HepG2 (cell line): ENCODE results near the gene SNX15. TPM values are rescaled to one million over a fixed set of nuclear protein-coding genes. Genes with fewer than 3 reads are reported as not detected.

Experiments
- ATAC-seq: fragments of 200-7000 bp; cut with Tn5 transposase; 3 replicates; pipeline ENCODE4 v1.9.1; 2020; ENCODE audit warnings: mild to moderate bottlenecking, moderate library complexity
- BruUV-seq: library from RNA; stranded (reverse); fragments of 400-500 nt; replicated peaks from 2 replicates; lab custom pipeline; 2021; lab: Mats Ljungman, UMichigan
- CTCF ChIA-PET: fragments of 300-600 bp; formaldehyde crosslinking; extraction: SDS; loops from one replicate; lab custom pipeline; 2021; ENCODE audit warnings: low total read pairs, inconsistent platforms, low intra/inter-chr PET ratio; lab: Yijun Ruan, JAX
- POLR2A ChIA-PET: fragments of 350-600 bp; sonication (Branson Sonifier 250); formaldehyde crosslinking; loops from one replicate; lab custom pipeline; 2020; ENCODE audit warnings: antibody characterized with exemption, inconsistent platforms; lab: Yijun Ruan, JAX
- DNase-seq: peaks from one replicate; pipeline ENCODE4 v3.0.0-alpha.2; 2015; ENCODE audit warnings: low spot score
- FAIRE-seq: peaks from 3 replicates; lab custom pipeline; 2011; peaks lifted over from hg19 to GRCh38; lab: Jason Lieb, UNC
- H2AFZ ChIP-seq: one replicate; pipeline ENCODE4 v1.6.1; 2011; ENCODE audit warnings: low read length, inconsistent platforms
- H3K27ac ChIP-seq: fragments of 300-600 bp; 3 replicates; pipeline ENCODE4 v1.8.0; 2011; ENCODE audit warnings: mixed run types, mild to moderate bottlenecking, mixed read lengths, low read length, inconsistent platforms; ENCODE audit not compliant: insufficient read depth; ENCODE audit errors: extremely low read length
- H3K27me3 ChIP-seq, 2 experiments: fragments of 200-600 bp in 1 of 2; 2 replicates in 1 of 2; 3 replicates in 1 of 2; pipeline versions ENCODE4 v1.6.0 to v1.8.0; 2011; ENCODE audit warnings: low read length in 2 of 2, mild to moderate bottlenecking in 2 of 2, moderate library complexity in 2 of 2, inconsistent platforms in 1 of 2; ENCODE audit not compliant: insufficient read depth in 2 of 2, control insufficient read depth in 1 of 2
- H3K36me3 ChIP-seq, 2 experiments: fragments of 200-600 bp in 1 of 2; replicated peaks in 1 of 2; 2 replicates in 1 of 2; 3 replicates in 1 of 2; pipeline versions ENCODE4 v1.5.1 to v1.8.0; 2011; ENCODE audit warnings: low read length in 2 of 2, inconsistent platforms in 1 of 2; ENCODE audit not compliant: insufficient read depth in 2 of 2, control insufficient read depth in 1 of 2
- H3K4me1 ChIP-seq: 2 replicates; pipeline ENCODE4 v1.5.1; 2012; ENCODE audit warnings: low read length, inconsistent platforms; ENCODE audit not compliant: insufficient read depth
- H3K4me2 ChIP-seq: 2 replicates; pipeline ENCODE4 v1.6.0; 2011; ENCODE audit warnings: low read depth, low read length, inconsistent platforms
- H3K4me3 ChIP-seq, 3 experiments: fragments of 200-600 bp in 1 of 3; sonication (generic), shearing (Covaris generic) in 1 of 3; replicated peaks in 1 of 3; 2 replicates each; pipeline ENCODE4 v1.5.1; 2011 to 2016; ENCODE audit warnings: low read length in 3 of 3, inconsistent platforms in 2 of 3, low read depth in 2 of 3, mild to moderate bottlenecking in 2 of 3, control low read depth in 1 of 3, mixed read lengths in 1 of 3; ENCODE audit not compliant: insufficient read depth in 1 of 3
- H3K79me2 ChIP-seq: one replicate; pipeline ENCODE4 v1.6.1; 2011; ENCODE audit warnings: low read length, inconsistent platforms; ENCODE audit not compliant: insufficient read depth
- H3K9ac ChIP-seq: 2 replicates; pipeline ENCODE4 v1.6.0; 2011; ENCODE audit warnings: mild to moderate bottlenecking, low read depth, low read length, inconsistent platforms; ENCODE audit not compliant: insufficient read depth
- H3K9me3 ChIP-seq: 2 replicates; pipeline ENCODE4 v1.5.1; 2012; ENCODE audit warnings: mild to moderate bottlenecking, low read length
- H4K20me1 ChIP-seq: 2 replicates; pipeline ENCODE4 v1.6.0; 2011; ENCODE audit warnings: inconsistent platforms, mild to moderate bottlenecking, low read length, moderate library complexity; ENCODE audit not compliant: insufficient read depth
- ASH2L ChIP-seq: fragments of 300-600, 200-600 bp; sonication (generic); IDR thresholded peaks from 2 replicates; pipeline ENCODE4 v1.7.0; 2017; ENCODE audit warnings: low read depth, mild to moderate bottlenecking, moderate library complexity, mixed read lengths, low read length; ENCODE audit not compliant: insufficient read length
- ATM ChIP-seq: fragments of 450-650 bp; IDR thresholded peaks from 2 replicates; pipeline ENCODE4 v1.7.1; 2017; ENCODE audit warnings: mild to moderate bottlenecking, borderline replicate concordance
- CTCF ChIP-seq: sonication (generic); formaldehyde crosslinking; IDR thresholded peaks from 2 replicates; pipeline ENCODE4 v1.5.0; 2020; ENCODE audit warnings: mild to moderate bottlenecking, missing genetic modification reagents, moderate library complexity
- RBM39 ChIP-seq: fragments of 200-400 bp; formaldehyde crosslinking; IDR thresholded peaks from one replicate; pipeline ENCODE4 v1.6.1; 2018; ENCODE audit warnings: antibody characterized with exemption, mild to moderate bottlenecking, low read depth, low read length; ENCODE audit not compliant: poor library complexity, severe bottlenecking
- WIZ ChIP-seq: sonication (generic); formaldehyde crosslinking; IDR thresholded peaks from 2 replicates; pipeline ENCODE4 v1.5.1; 2020; ENCODE audit warnings: mild to moderate bottlenecking, missing genetic modification reagents
- ZBTB26 ChIP-seq: IDR thresholded peaks from 2 replicates; pipeline ENCODE4 v1.6.1; 2016; ENCODE audit warnings: missing compliant biosample characterization, missing genetic modification reagents, borderline replicate concordance
- ZKSCAN8 ChIP-seq: IDR thresholded peaks from 2 replicates; pipeline ENCODE4 v1.6.1; 2016; ENCODE audit warnings: borderline replicate concordance, missing genetic modification reagents, missing compliant biosample characterization
- ZMYM4 ChIP-seq: sonication (generic); formaldehyde crosslinking; IDR thresholded peaks from 2 replicates; pipeline ENCODE4 v1.8.1; 2023; ENCODE audit warnings: mild to moderate bottlenecking, missing genetic modification reagents
- ZNF343 ChIP-seq: sonication (generic); formaldehyde crosslinking; IDR thresholded peaks from 2 replicates; pipeline ENCODE4 v1.4.0; 2020; ENCODE audit warnings: mild to moderate bottlenecking, missing genetic modification reagents
- ZNF431 ChIP-seq: sonication (generic); formaldehyde crosslinking; IDR thresholded peaks from 2 replicates; pipeline ENCODE4 v1.9.0; 2022; ENCODE audit warnings: missing genetic modification reagents, low read depth, mild to moderate bottlenecking, borderline replicate concordance
- ZNF549 ChIP-seq: sonication (generic); formaldehyde crosslinking; IDR thresholded peaks from 2 replicates; pipeline ENCODE4 v1.5.0; 2020; ENCODE audit warnings: missing genetic modification reagents
- ZNF660 ChIP-seq: sonication (generic); formaldehyde crosslinking; IDR thresholded peaks from 2 replicates; pipeline ENCODE4 v1.5.1; 2020; ENCODE audit warnings: mild to moderate bottlenecking, low read depth, missing genetic modification reagents, borderline replicate concordance
- WGBS: methylation state at CpG from one replicate; pipeline ENCODE4 v1.1.6; 2017; ENCODE audit warnings: low lambda C conversion rate; 5-methylcytosine and 5-hydroxymethylcytosine counted together
- in situ Hi-C: cut with HindIII; loops from 2 replicates; pipeline ENCODE4 v1.10.0; 2017; ENCODE audit warnings: low pct_unique_long_range_greater_than_20kb; ENCODE audit not compliant: extremely low pct_ligation_motif_present
- intact Hi-C: fragments of 100-400 bp; cut with micrococcal nuclease; formaldehyde crosslinking; loops from one replicate; pipeline ENCODE4 v1.10.0; 2022; ENCODE audit not compliant: unreplicated experiment
- polyA plus RNA-seq, 8 experiments: library from polyadenylated mRNA; depleted of rRNA in 3 of 8; stranded (reverse) in 7 of 8; unstranded in 1 of 8; fragments of >200 nt; fragmentation: Illumina TruSeq in 4 of 8; extraction: Trizol in 4 of 8; gene quantifications; 2 replicates each; pipeline versions ENCODE4 v1.2.1 to v1.2.3, GENCODE V29; 2011 to 2016; ENCODE audit warnings: low read depth in 4 of 8, missing spikeins in 1 of 8, mixed read lengths in 1 of 8; ENCODE audit not compliant: insufficient read depth in 1 of 8
- total RNA-seq, 5 experiments: library from RNA; depleted of rRNA; stranded (reverse); fragments of >200 nt; fragmentation: Illumina TruSeq; extraction: Trizol; gene quantifications; 2 replicates each; pipeline ENCODE4 v1.2.3, GENCODE V29; 2016; ENCODE audit warnings: low read depth in 1 of 5
- TF ChIP-seq, protein P1 (sequence below): sonication (generic); formaldehyde crosslinking; IDR thresholded peaks from 2 replicates; pipeline ENCODE4 v1.5.1; 2020; ENCODE audit warnings: mild to moderate bottlenecking, missing genetic modification reagents, moderate library complexity
- TF ChIP-seq, protein P2 (sequence below): sonication (generic); formaldehyde crosslinking; IDR thresholded peaks from 2 replicates; pipeline ENCODE4 v1.8.1; 2023; ENCODE audit warnings: mild to moderate bottlenecking, missing genetic modification reagents

SNX15 gene
- total and polyA plus RNA-seq, 2 of the 13 experiments (the other 11 are each of a cell fraction or from before 2014, with no cell fraction given) = 19.1 to 22.6 TPM

- ATAC-seq (0 out of 3 replicates have a peak, but pooled peaks have one; percentile 19), FAIRE-seq (no peak), DNase-seq (no peak)
- ChIA-PET CTCF (no interaction called here), POLR2A (interaction anchor here (2.4 kb wide), 1 partner anchor 9 kb away, joined by 9 read pairs; no protein-coding TSS in a partner anchor)
- H3K36me3 ChIP-seq = no peaks in the 10 kb centered on the region; a peak in 1 of 5 replicates
- H3K79me2 ChIP-seq = no peaks in the 10 kb centered on the region
- intact Hi-C loops (no loop called here), in situ Hi-C loops (no loop called here)
- H3K4me3 ChIP-seq = no peak overlapping the region
- WGBS = 97% methylated on average over 3 of the region's 13 CpGs
- peaks cover 49% of the 10 kb centered on the region for H3K4me1 ChIP-seq
- H3K9me3 ChIP-seq = no peaks in the 10 kb centered on the region
- no peaks in the 10 kb centered on the region for H3K27me3 ChIP-seq
- no peak overlapping the region for H3K9ac ChIP-seq
- no peak overlapping the region for H3K4me2 ChIP-seq
- BruUV-seq = no TSS peak
- H3K27ac ChIP-seq = peak overlapping the region; percentile 3
- H2AFZ ChIP-seq = no peak overlapping the region
- H4K20me1 ChIP-seq = no peaks in the 10 kb centered on the region
- TF ChIP-seq, protein P1, sequence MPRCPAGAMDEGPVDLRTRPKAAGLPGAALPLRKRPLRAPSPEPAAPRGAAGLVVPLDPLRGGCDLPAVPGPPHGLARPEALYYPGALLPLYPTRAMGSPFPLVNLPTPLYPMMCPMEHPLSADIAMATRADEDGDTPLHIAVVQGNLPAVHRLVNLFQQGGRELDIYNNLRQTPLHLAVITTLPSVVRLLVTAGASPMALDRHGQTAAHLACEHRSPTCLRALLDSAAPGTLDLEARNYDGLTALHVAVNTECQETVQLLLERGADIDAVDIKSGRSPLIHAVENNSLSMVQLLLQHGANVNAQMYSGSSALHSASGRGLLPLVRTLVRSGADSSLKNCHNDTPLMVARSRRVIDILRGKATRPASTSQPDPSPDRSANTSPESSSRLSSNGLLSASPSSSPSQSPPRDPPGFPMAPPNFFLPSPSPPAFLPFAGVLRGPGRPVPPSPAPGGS (CRISPR knock-in tag) = no peak
- TF ChIP-seq ZNF549 (CRISPR knock-in tag) = no peak
- no peak for TF ChIP-seq ZMYM4 (CRISPR knock-in tag)
- no peak for TF ChIP-seq ASH2L
- TF ChIP-seq ZNF660 (CRISPR knock-in tag) = no peak
- TF ChIP-seq CTCF = no peak
- TF ChIP-seq WIZ (CRISPR knock-in tag) = no peak
- no peak for TF ChIP-seq ATM
- TF ChIP-seq ZKSCAN8 = no peak
- TF ChIP-seq ZBTB26 (CRISPR knock-in tag) = no peak
- TF ChIP-seq, protein P2, sequence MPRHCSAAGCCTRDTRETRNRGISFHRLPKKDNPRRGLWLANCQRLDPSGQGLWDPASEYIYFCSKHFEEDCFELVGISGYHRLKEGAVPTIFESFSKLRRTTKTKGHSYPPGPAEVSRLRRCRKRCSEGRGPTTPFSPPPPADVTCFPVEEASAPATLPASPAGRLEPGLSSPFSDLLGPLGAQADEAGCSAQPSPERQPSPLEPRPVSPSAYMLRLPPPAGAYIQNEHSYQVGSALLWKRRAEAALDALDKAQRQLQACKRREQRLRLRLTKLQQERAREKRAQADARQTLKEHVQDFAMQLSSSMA = no peak
- TF ChIP-seq ZNF343 (CRISPR knock-in tag) = no peak
- TF ChIP-seq ZNF431 (CRISPR knock-in tag) = no peak
- TF ChIP-seq RBM39 = no peak
These were observed 37.8 kb upstream of the SNX15 start for GRCh38 chr11:64989416-64989815.
